22Rv1 (cell line): ENCODE results near the gene COL23A1.

Experiments
- ZFX ChIP-seq: fragments of 450-650 bp; IDR thresholded peaks from 2 replicates; pipeline ENCODE4 v1.6.1; 2017; ENCODE audit warnings: antibody characterized with exemption, borderline replicate concordance
- TF ChIP-seq, protein P1 (sequence below): fragments of 450-650 bp; IDR thresholded peaks from 2 replicates; pipeline ENCODE4 v1.5.1; 2017; ENCODE audit warnings: mild to moderate bottlenecking

DNA sequence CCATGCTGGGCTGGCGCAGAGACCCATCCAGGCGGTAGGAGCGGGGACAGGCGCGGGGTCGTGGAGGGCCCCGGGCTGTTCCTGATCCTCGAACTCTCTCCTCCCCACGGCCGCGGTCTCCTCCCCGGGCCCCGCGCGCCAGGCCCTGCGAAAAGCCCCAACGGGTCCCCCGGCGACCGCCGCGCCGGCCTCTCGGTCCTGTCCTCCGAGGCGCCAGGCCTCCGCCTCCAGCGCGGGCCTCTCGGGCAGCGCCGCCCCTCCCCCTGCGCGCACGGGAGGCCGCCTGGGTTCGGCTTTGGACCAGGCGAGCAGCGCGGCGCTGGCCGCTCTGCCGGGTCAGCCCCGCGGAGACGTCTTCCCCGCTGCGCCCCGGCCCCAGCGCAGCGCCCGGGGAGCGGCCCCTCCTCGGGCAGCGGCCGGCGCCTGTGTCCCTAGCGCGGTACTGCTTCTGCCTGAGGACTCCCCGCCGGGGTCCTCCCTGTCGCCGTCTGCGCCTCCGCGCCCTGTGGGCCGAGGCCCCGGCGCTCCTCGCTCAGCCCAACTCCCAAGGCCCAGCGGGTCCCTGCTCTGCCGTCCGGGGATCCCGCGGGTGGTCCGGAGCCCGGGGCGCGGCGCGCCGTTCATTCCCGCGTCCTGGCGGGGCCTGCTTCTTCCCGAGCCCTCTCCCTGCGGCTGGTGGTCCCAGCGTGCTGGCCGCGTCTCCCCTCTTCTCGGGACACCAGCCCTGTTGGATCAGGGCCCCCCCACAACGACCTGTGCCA lies 13.4 kb downstream of the COL23A1 start:
- TF ChIP-seq, protein P1, sequence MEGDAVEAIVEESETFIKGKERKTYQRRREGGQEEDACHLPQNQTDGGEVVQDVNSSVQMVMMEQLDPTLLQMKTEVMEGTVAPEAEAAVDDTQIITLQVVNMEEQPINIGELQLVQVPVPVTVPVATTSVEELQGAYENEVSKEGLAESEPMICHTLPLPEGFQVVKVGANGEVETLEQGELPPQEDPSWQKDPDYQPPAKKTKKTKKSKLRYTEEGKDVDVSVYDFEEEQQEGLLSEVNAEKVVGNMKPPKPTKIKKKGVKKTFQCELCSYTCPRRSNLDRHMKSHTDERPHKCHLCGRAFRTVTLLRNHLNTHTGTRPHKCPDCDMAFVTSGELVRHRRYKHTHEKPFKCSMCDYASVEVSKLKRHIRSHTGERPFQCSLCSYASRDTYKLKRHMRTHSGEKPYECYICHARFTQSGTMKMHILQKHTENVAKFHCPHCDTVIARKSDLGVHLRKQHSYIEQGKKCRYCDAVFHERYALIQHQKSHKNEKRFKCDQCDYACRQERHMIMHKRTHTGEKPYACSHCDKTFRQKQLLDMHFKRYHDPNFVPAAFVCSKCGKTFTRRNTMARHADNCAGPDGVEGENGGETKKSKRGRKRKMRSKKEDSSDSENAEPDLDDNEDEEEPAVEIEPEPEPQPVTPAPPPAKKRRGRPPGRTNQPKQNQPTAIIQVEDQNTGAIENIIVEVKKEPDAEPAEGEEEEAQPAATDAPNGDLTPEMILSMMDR = no peak
- no peak for TF ChIP-seq ZFX
